Panc1 (cell line): ENCODE results near the gene SOX8.

ENCODE experiments used
- POLR2AphosphoS5 ChIP-seq: IDR thresholded peaks from 2 replicates; pipeline ENCODE4 v1.6.1; 2012; ENCODE audit warnings: mild to moderate bottlenecking, low read depth, low read length, moderate library complexity
- TF ChIP-seq, protein P1 (sequence below): fragments of 450-650 bp; IDR thresholded peaks from 2 replicates; pipeline ENCODE4 v1.5.1; 2017; ENCODE audit warnings: mild to moderate bottlenecking

DNA sequence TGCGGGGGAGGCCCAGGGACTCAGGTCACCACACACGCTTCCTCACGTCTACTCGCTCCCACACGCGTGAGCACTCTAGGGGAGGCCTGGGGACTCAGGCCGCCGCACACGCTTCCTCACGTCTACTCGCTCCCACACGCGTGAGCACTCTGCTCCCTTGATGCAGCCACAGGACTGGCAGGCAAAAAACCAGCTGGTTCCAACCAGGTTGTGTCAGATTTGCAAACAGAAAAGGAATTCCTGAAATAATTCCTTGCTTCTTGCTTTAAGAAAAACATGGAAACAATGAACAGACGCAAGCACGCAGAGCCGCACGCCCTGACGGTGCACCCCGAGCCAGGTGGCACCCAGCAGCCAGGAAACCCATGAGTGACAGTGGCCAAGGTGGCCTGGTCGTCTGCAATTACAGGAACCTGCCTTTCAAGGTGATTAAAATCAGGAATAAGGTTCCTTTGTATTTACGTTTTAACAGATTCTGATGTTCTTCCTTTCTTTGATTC, 48.7 kb upstream of the SOX8 start:
- TF ChIP-seq, protein P1, sequence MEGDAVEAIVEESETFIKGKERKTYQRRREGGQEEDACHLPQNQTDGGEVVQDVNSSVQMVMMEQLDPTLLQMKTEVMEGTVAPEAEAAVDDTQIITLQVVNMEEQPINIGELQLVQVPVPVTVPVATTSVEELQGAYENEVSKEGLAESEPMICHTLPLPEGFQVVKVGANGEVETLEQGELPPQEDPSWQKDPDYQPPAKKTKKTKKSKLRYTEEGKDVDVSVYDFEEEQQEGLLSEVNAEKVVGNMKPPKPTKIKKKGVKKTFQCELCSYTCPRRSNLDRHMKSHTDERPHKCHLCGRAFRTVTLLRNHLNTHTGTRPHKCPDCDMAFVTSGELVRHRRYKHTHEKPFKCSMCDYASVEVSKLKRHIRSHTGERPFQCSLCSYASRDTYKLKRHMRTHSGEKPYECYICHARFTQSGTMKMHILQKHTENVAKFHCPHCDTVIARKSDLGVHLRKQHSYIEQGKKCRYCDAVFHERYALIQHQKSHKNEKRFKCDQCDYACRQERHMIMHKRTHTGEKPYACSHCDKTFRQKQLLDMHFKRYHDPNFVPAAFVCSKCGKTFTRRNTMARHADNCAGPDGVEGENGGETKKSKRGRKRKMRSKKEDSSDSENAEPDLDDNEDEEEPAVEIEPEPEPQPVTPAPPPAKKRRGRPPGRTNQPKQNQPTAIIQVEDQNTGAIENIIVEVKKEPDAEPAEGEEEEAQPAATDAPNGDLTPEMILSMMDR, result no peak
- TF ChIP-seq POLR2AphosphoS5, result no peak
